ENCODE data around the gene STX2. TPM values are rescaled to one million over a fixed set of nuclear protein-coding genes. Genes with fewer than 3 reads are reported as not detected.
"Not testable (repeated sequence)": the region's sequence is repeated elsewhere in the genome, so short reads cannot be mapped to it uniquely, and the experiment has no call there.

The STX2 gene
- total and polyA plus RNA-seq, 10 of the 15 experiments (the other 5 are each of a cell fraction or from before 2014, with no cell fraction given), result 6.0 to 22.2 (median 10.0) TPM

GRCh38 chr12:130863298-130863697 is 24.2 kb upstream of the STX2 start (continued):
- TF ChIP-seq TBL1XR1 (IDR thresholded peaks at IDR 0.05; ENCODE audit: low read depth, low read length), result no peak
- no peak for TF ChIP-seq SIX5 (IDR thresholded peaks at IDR 0.05; ENCODE audit: low read depth, low read length, severe bottlenecking)
- TF ChIP-seq CHD1 (IDR thresholded peaks at IDR 0.05; ENCODE audit: low read depth, low read length), result no peak
- no peak for TF ChIP-seq EP300 (IDR thresholded peaks at IDR 0.05; ENCODE audit: borderline replicate concordance in 1 of 2, control insufficient read depth in 1 of 2, low read depth in 2 of 2, low read length in 2 of 2)

GRCh38 chr12:130862771-130863170 is 23.7 kb upstream of the STX2 start:
- H3K4me1 ChIP-seq (ENCODE audit: control insufficient read depth, insufficient read depth, low read length); SMC1A ChIA-PET (ENCODE audit: uncharacterized antibody, unreplicated experiment); intact Hi-C loops (cut with micrococcal nuclease; ENCODE audit: unreplicated experiment); H3K9ac ChIP-seq (ENCODE audit: control insufficient read depth, insufficient read depth, low read length); in situ Hi-C loops (cut with MboI); H3K4me3 ChIP-seq; DNase-seq (ENCODE audit: low read depth, low spot score); H4K20me1 ChIP-seq (ENCODE audit: control insufficient read depth, insufficient read depth); ATAC-seq; POLR2A ChIA-PET; H3K27me3 ChIP-seq (replicated peaks in 1 of 2; ENCODE audit: control insufficient read depth in 2 of 2, insufficient read depth in 2 of 2, low read length in 1 of 2); H3K27ac ChIP-seq (ENCODE audit: control insufficient read depth, insufficient read depth); FAIRE-seq; H3K36me3 ChIP-seq (ENCODE audit: control insufficient read depth in 2 of 2, insufficient read depth in 2 of 2, low read length in 1 of 2); H3K4me2 ChIP-seq (ENCODE audit: control insufficient read depth, insufficient read depth); RAD21 ChIA-PET (ENCODE audit: unreplicated experiment); H3K79me2 ChIP-seq (ENCODE audit: control insufficient read depth, insufficient read depth, low read length); H2AFZ ChIP-seq (ENCODE audit: control insufficient read depth, low read depth, low read length); BruUV-seq (replicated peaks); H3K9me3 ChIP-seq (replicated peaks; ENCODE audit: control insufficient read depth, insufficient read depth, low read length): not testable (repeated sequence)
- 88% methylated on average over 8 of the region's 8 CpGs for WGBS (ENCODE audit: insufficient coverage, insufficient replicate concordance, low lambda C conversion rate, missing lambda C conversion rate)
- CTCF ChIA-PET, result interaction anchor here (1.2 kb wide), 1 partner anchor 8 kb away, joined by 4 read pairs; no protein-coding TSS in a partner anchor

GRCh38 chr12:130862161-130862560 is 23.1 kb upstream of the STX2 start:
- Histone ChIP-seq H3K27ac (ENCODE audit: control insufficient read depth, insufficient read depth) (no peak overlapping the region), H3K4me2 (ENCODE audit: control insufficient read depth, insufficient read depth) (no peak overlapping the region), H3K9me3 (replicated peaks; ENCODE audit: control insufficient read depth, insufficient read depth, low read length) (no peaks in the 10 kb centered on the region; the same call in 2 of the 3 replicates), H3K27me3 (replicated peaks in 1 of 2; ENCODE audit: control insufficient read depth in 2 of 2, insufficient read depth in 2 of 2, low read length in 1 of 2) (no peaks in the 10 kb centered on the region), H2AFZ (ENCODE audit: control insufficient read depth, low read depth, low read length) (no peak overlapping the region), H3K36me3 (ENCODE audit: control insufficient read depth in 2 of 2, insufficient read depth in 2 of 2, low read length in 1 of 2) (no peaks in the 10 kb centered on the region), H3K79me2 (ENCODE audit: control insufficient read depth, insufficient read depth, low read length) (no peaks in the 10 kb centered on the region), H4K20me1 (ENCODE audit: control insufficient read depth, insufficient read depth) (no peaks in the 10 kb centered on the region), H3K4me3 (no peak overlapping the region), H3K4me1 (ENCODE audit: control insufficient read depth, insufficient read depth, low read length) (no peaks in the 10 kb centered on the region), H3K9ac (ENCODE audit: control insufficient read depth, insufficient read depth, low read length) (no peak overlapping the region)
- in situ Hi-C loops (cut with MboI) (no loop called here), intact Hi-C loops (cut with micrococcal nuclease; ENCODE audit: unreplicated experiment) (no loop called here)
- ChIA-PET SMC1A (ENCODE audit: uncharacterized antibody, unreplicated experiment) (no interaction called here), CTCF (interaction anchor here (1.2 kb wide), 1 partner anchor 8 kb away, joined by 4 read pairs; no protein-coding TSS in a partner anchor), POLR2A (interaction anchor here (0.7 kb wide), 1 partner anchor 15 kb away, joined by 4 read pairs; no protein-coding TSS in a partner anchor), RAD21 (ENCODE audit: unreplicated experiment) (no interaction called here)
- no TSS peak for BruUV-seq (replicated peaks)
- WGBS (ENCODE audit: insufficient coverage, insufficient replicate concordance, low lambda C conversion rate, missing lambda C conversion rate), result 43% methylated on average over 4 of the region's 4 CpGs
- DNase-seq (ENCODE audit: low read depth, low spot score), result no peak
- no peak for TF ChIP-seq CHD1 (IDR thresholded peaks at IDR 0.05; ENCODE audit: low read depth, low read length)
- TF ChIP-seq FOXK2 (IDR thresholded peaks at IDR 0.05), result no peak
- no peak for TF ChIP-seq ZNF687 (IDR thresholded peaks at IDR 0.05)
- TF ChIP-seq CBX3 (IDR thresholded peaks at IDR 0.05; ENCODE audit: borderline replicate concordance, low read depth), result no peak
- TF ChIP-seq MEF2A (IDR thresholded peaks at IDR 0.05; ENCODE audit: insufficient read depth, low read depth, low read length), result no peak
- no peak for TF ChIP-seq ATF3 (IDR thresholded peaks at IDR 0.05; ENCODE audit: borderline replicate concordance, extremely low read depth, low read depth, low read length)
- no peak for TF ChIP-seq HCFC1 (IDR thresholded peaks at IDR 0.05; ENCODE audit: low read length)
- FAIRE-seq, result no peak
- no peak for ATAC-seq

Measured in GM12878 (cell line).